Upper lobe of left lung (tissue), 6 donors: ENCODE results near the gene PLAC1. TPM values are rescaled to one million over a fixed set of nuclear protein-coding genes. Genes with fewer than 3 reads are reported as not detected.

Experiments
- ATAC-seq, 2 donors: fragments of 200-7000 bp; cut with Tn5 transposase; one replicate each; pipeline ENCODE4 v1.9.1; 2022; ENCODE audit warnings: mild to moderate bottlenecking in 2 of 2, moderate library complexity in 2 of 2; ENCODE audit not compliant: low FRiP score in 2 of 2
- DNase-seq, 2 donors: peaks; one replicate each; pipeline ENCODE4 v3.0.0-alpha.2; 2019 to 2020
- H3K27ac ChIP-seq, 4 donors: fragments of 200-600 bp; sonication (generic); one replicate each; pipeline ENCODE4 v1.5.1; 2016 to 2019
- H3K27me3 ChIP-seq, 4 donors: fragments of 200-600 bp; sonication (generic); one replicate each; pipeline ENCODE4 v1.5.1; 2017 to 2019
- H3K36me3 ChIP-seq, 4 donors: fragments of 200-600 bp; sonication (generic); one replicate each; pipeline ENCODE4 v1.5.1; 2016 to 2019
- H3K4me1 ChIP-seq, 4 donors: fragments of 200-600 bp; sonication (generic); one replicate each; pipeline ENCODE4 v1.5.1; 2018 to 2019
- H3K4me3 ChIP-seq, 4 donors: fragments of 200-600 bp; sonication (generic); one replicate each; pipeline ENCODE4 v1.5.1; 2017 to 2019; ENCODE audit warnings: mild to moderate bottlenecking in 2 of 4, moderate library complexity in 1 of 4
- H3K9me3 ChIP-seq, 4 donors: fragments of 200-600 bp; sonication (generic); one replicate each; pipeline ENCODE4 v1.5.1; 2018 to 2019
- EP300 ChIP-seq, 4 donors: sonication (generic); formaldehyde crosslinking; IDR thresholded peaks; one replicate each; pipeline ENCODE4 v1.5.1; 2017; ENCODE audit warnings: antibody characterized with exemption in 4 of 4, control low read depth in 2 of 4
- POLR2A ChIP-seq, 4 donors: fragments of 450-650 bp; IDR thresholded peaks; one replicate each; pipeline ENCODE4 v1.5.1; 2016 to 2017; ENCODE audit warnings: antibody characterized with exemption in 4 of 4, mild to moderate bottlenecking in 2 of 4
- POLR2AphosphoS5 ChIP-seq, 2 donors: sonication (generic); formaldehyde crosslinking; IDR thresholded peaks; one replicate each; pipeline ENCODE4 v1.5.1; 2017; ENCODE audit warnings: antibody characterized with exemption in 2 of 2
- WGBS, 2 donors: methylation state at CpG; one replicate each; pipeline ENCODE4 v1.1.5; 2017 to 2018; 5-methylcytosine and 5-hydroxymethylcytosine counted together
- total RNA-seq, 6 donors: library from RNA; depleted of rRNA in 4 of 6; stranded (reverse); fragments of >200 nt in 4 of 6; gene quantifications; one replicate each; pipeline versions ENCODE4 v1.1.0 to v1.2.1, GENCODE V29; 2016 to 2021
- TF ChIP-seq, protein P1 (sequence below), 6 experiments: fragments of 450-650 bp in 4 of 6; fragments of 200-600 bp in 2 of 6; sonication (generic) in 2 of 6; IDR thresholded peaks; one replicate each; pipeline ENCODE4 v1.5.1; 2016 to 2019; ENCODE audit warnings: antibody characterized with exemption in 6 of 6
- donor health status: DM: no; HTN: no; CAD: no; lungs with moderate emphysema.
- donor health status: DM: no; HTN: yes; CAD: no; lungs with severe emphysema.

PLAC1 gene
- total RNA-seq, 6 donors from 2014 or later: not detected

- Histone ChIP-seq H3K27me3 (no peaks in the 10 kb centered on the region), H3K4me3 (no peak overlapping the region), H3K4me1 (no peaks in the 10 kb centered on the region), H3K27ac (no peak overlapping the region), H3K9me3 (no peaks in the 10 kb centered on the region), H3K36me3 (no peaks in the 10 kb centered on the region)
- TF ChIP-seq, protein P1, sequence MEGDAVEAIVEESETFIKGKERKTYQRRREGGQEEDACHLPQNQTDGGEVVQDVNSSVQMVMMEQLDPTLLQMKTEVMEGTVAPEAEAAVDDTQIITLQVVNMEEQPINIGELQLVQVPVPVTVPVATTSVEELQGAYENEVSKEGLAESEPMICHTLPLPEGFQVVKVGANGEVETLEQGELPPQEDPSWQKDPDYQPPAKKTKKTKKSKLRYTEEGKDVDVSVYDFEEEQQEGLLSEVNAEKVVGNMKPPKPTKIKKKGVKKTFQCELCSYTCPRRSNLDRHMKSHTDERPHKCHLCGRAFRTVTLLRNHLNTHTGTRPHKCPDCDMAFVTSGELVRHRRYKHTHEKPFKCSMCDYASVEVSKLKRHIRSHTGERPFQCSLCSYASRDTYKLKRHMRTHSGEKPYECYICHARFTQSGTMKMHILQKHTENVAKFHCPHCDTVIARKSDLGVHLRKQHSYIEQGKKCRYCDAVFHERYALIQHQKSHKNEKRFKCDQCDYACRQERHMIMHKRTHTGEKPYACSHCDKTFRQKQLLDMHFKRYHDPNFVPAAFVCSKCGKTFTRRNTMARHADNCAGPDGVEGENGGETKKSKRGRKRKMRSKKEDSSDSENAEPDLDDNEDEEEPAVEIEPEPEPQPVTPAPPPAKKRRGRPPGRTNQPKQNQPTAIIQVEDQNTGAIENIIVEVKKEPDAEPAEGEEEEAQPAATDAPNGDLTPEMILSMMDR (IDR thresholded peaks at IDR 0.05): no peak
- TF ChIP-seq EP300 (IDR thresholded peaks at IDR 0.05) (no peak), POLR2AphosphoS5 (IDR thresholded peaks at IDR 0.05) (no peak), POLR2A (IDR thresholded peaks at IDR 0.05) (no peak)
- no peak for DNase-seq
- WGBS, 2 donors: 93 to 96% methylated on average over 4 of the region's 4 CpGs
- ATAC-seq: no peak
Observed at GRCh38 chrX:134649770-134650169, 8.5 kb downstream of the PLAC1 start.

GRCh38 chrX:134647477-134647877 lies 10.8 kb downstream of the PLAC1 start:
- TF ChIP-seq EP300 (IDR thresholded peaks at IDR 0.05) (no peak), POLR2A (IDR thresholded peaks at IDR 0.05) (no peak), POLR2AphosphoS5 (IDR thresholded peaks at IDR 0.05) (no peak)
- TF ChIP-seq, protein P1 (IDR thresholded peaks at IDR 0.05): no peak
- no peaks in the 10 kb centered on the region for H3K4me1 ChIP-seq
- no peak for ATAC-seq
- no peaks in the 10 kb centered on the region for H3K36me3 ChIP-seq
- H3K27ac ChIP-seq: no peak overlapping the region
- no peaks in the 10 kb centered on the region for H3K27me3 ChIP-seq
- no peak overlapping the region for H3K4me3 ChIP-seq
- WGBS, 2 donors: 73 to 93% methylated on average over 1 to 2 of the region's 2 CpGs
- no peak for DNase-seq
- no peaks in the 10 kb centered on the region for H3K9me3 ChIP-seq

DNA sequence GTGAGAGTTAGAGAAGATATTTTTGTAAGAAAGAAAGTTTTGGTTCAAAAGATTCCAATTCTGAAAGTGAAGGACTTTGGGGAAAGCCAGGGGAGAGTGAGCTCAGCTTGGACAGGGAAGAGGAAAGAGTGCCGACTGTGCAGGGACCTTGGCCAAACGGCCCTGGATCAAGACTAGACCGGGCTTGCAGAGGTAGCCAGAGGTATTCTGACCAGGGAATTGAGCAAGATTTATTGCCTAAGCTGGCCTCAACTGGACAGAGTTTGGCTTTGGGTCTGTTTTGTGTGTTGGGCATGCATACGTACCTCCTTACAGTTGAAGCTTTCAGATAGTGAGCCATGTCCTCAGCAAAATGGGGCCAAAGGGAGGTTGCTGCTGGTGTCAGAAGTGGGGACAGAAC lies 11.6 kb downstream of the PLAC1 start:
- Histone ChIP-seq H3K27me3 (no peaks in the 10 kb centered on the region), H3K36me3 (no peaks in the 10 kb centered on the region), H3K27ac (no peak overlapping the region), H3K4me1 (no peaks in the 10 kb centered on the region), H3K9me3 (no peaks in the 10 kb centered on the region), H3K4me3 (no peak overlapping the region)
- no peak for ATAC-seq
- no peak for DNase-seq
- WGBS, 2 donors: 76% methylated on average over 3 to 4 of the region's 4 CpGs
- TF ChIP-seq, protein P1 (IDR thresholded peaks at IDR 0.05): no peak
- TF ChIP-seq POLR2AphosphoS5 (IDR thresholded peaks at IDR 0.05) (no peak), POLR2A (IDR thresholded peaks at IDR 0.05) (no peak), EP300 (IDR thresholded peaks at IDR 0.05) (no peak)

DNA sequence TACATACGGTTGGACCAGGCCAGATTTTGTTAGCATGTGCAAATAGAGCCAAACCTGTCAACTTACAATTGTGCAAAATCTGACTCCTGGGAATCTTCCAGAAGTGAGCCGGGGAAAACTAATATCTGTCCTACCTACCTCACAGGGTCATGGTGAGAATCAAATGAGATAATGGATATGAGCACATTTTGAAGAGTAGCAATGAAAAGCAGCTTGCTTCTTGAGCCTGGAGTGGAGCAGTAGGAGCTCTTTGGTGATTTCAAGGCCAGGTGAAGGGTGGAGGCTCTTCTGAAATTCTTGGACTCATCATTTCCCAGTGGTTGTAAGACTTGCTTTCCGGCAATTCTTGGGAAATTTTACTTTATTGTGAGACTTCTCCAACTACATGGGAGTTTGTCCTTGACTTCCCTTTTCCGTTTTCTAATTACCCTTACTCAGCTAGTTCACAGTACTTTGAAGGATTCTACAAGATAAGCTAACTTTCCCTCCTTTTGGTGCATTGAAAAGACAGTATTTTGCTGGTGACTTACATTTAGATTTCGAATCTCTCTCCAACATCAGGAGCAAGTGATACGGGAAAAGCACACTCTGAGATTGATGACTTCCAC lies 12.2 kb downstream of the PLAC1 start:
- Histone ChIP-seq H3K36me3 (no peaks in the 10 kb centered on the region), H3K4me1 (no peaks in the 10 kb centered on the region), H3K4me3 (no peak overlapping the region), H3K27me3 (no peaks in the 10 kb centered on the region), H3K9me3 (no peaks in the 10 kb centered on the region), H3K27ac (no peak overlapping the region)
- TF ChIP-seq EP300 (IDR thresholded peaks at IDR 0.05) (no peak), POLR2AphosphoS5 (IDR thresholded peaks at IDR 0.05) (no peak), POLR2A (IDR thresholded peaks at IDR 0.05) (no peak)
- TF ChIP-seq, protein P1 (IDR thresholded peaks at IDR 0.05): no peak
- DNase-seq (no peak), ATAC-seq (no peak)
- WGBS, 2 donors: 79 to 88% methylated on average over 6 of the region's 6 CpGs

DNA sequence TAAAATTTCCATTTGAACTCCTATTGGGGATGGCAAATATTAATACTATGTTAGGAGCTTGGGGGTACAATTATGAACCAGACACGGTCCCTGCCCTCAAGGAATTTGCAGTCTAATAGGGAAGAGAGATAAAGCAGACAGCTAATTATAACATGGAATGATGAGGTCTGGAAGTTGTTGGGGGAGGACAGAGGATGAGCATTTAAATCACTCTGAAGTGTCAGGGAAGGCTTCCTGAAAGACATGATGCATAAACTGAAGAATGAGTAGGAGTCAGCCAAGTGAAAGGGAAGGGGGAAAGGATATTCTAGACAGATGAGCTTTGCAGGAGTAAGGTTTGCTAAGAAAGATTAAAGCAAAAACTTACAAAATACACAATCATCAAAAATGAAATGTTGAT lies 15.9 kb downstream of the PLAC1 start:
- TF ChIP-seq EP300 (IDR thresholded peaks at IDR 0.05) (no peak), POLR2AphosphoS5 (IDR thresholded peaks at IDR 0.05) (no peak), POLR2A (IDR thresholded peaks at IDR 0.05) (no peak)
- TF ChIP-seq, protein P1 (IDR thresholded peaks at IDR 0.05): no peak
- H3K4me1 ChIP-seq: no peaks in the 10 kb centered on the region
- no peak overlapping the region for H3K27ac ChIP-seq
- H3K36me3 ChIP-seq: no peaks in the 10 kb centered on the region
- DNase-seq (no peak), ATAC-seq (no peak)
- no peaks in the 10 kb centered on the region for H3K27me3 ChIP-seq
- H3K9me3 ChIP-seq: no peaks in the 10 kb centered on the region
- 58 to 60% methylated on average over 1 of the region's 1 CpG for WGBS, 2 donors
- H3K4me3 ChIP-seq: no peak overlapping the region
